ENCODE data around the gene NCKIPSD.

DNA sequence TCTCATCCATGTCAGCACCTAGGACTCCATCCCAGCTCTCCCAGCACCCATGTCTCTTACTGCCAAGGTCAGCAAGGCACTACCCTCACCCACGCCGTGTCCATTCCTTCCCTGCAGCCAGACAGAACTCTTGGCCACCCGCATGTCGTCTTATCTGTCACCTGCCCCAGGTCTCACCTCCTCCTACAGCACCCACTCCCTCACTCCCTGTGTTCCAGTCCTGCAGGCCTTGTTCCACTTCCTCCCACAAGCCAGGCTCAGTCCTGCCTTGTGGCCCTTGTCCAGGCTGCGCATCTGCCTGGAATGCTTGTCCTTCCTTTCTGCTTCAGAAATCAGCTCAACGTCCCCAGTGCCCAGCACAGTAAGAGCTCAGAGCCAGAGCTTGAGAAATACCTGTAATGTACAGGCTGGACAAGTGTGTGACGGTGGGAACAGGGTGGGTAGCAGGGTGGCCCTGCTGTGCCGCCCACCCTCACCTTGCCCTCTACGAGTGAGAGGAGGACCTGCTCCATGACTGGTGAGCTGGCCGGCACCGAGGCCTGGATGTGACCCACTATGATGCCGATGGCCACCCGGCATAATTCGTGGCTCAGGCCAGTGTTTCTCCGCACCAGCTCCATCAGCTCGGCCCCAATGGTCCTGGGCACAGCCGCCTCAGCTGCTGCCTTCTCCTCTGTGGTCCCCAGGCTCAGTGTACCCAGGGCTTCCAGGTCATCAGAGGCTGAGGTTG, 4.7 kb downstream of the NCKIPSD start:
- no peak for TF ChIP-seq EZH2 (IDR thresholded peaks at IDR 0.05)
- TF ChIP-seq, protein P1, sequence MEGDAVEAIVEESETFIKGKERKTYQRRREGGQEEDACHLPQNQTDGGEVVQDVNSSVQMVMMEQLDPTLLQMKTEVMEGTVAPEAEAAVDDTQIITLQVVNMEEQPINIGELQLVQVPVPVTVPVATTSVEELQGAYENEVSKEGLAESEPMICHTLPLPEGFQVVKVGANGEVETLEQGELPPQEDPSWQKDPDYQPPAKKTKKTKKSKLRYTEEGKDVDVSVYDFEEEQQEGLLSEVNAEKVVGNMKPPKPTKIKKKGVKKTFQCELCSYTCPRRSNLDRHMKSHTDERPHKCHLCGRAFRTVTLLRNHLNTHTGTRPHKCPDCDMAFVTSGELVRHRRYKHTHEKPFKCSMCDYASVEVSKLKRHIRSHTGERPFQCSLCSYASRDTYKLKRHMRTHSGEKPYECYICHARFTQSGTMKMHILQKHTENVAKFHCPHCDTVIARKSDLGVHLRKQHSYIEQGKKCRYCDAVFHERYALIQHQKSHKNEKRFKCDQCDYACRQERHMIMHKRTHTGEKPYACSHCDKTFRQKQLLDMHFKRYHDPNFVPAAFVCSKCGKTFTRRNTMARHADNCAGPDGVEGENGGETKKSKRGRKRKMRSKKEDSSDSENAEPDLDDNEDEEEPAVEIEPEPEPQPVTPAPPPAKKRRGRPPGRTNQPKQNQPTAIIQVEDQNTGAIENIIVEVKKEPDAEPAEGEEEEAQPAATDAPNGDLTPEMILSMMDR (IDR thresholded peaks at IDR 0.05 in 2 of 3, conservative IDR thresholded peaks at IDR 0.05 in 1 of 3; ENCODE audit: borderline replicate concordance in 1 of 3, insufficient read depth in 1 of 3, low read depth in 2 of 3, low read length in 2 of 3), result no peak
- no peak for TF ChIP-seq SIN3A (IDR thresholded peaks at IDR 0.05; ENCODE audit: low read depth)
- TF ChIP-seq EZH2phosphoT487 (IDR thresholded peaks at IDR 0.05; ENCODE audit: borderline replicate concordance), result no peak
- TF ChIP-seq POLR2AphosphoS5 (IDR thresholded peaks at IDR 0.05; ENCODE audit: low read depth, low read length), result no peak
- no peak for TF ChIP-seq SP1 (IDR thresholded peaks at IDR 0.05; ENCODE audit: low read depth)
- no peak for TF ChIP-seq ZNF274 (IDR thresholded peaks at IDR 0.05; ENCODE audit: low read depth, low read length)
- TF ChIP-seq POLR2A (IDR thresholded peaks at IDR 0.05; ENCODE audit: borderline replicate concordance, extremely low read depth, insufficient read depth, insufficient read length), result no peak
- TF ChIP-seq ZBTB33 (IDR thresholded peaks at IDR 0.05; ENCODE audit: extremely low read depth, insufficient replicate concordance, low read length), result no peak
- TF ChIP-seq YY1 (IDR thresholded peaks at IDR 0.05; ENCODE audit: extremely low read depth, insufficient replicate concordance, low read depth, low read length), result no peak
- no peak for TF ChIP-seq EGR1 (IDR thresholded peaks at IDR 0.05; ENCODE audit: low read depth)
- no peak for TF ChIP-seq ATF3 (IDR thresholded peaks at IDR 0.05)
- TF ChIP-seq CEBPB (IDR thresholded peaks at IDR 0.05; ENCODE audit: low read depth), result no peak
